Activated T-cell treated with anti-CD3 and anti-CD28 coated beads, Interleukin-2, amount 50 U/mL, for 4 hours (primary cell): Measurements from ENCODE around the gene RESP18. TPM values are rescaled to one million over a fixed set of nuclear protein-coding genes. Genes with fewer than 3 reads are reported as not detected.
"Not testable (repeated sequence)": the region's sequence is repeated elsewhere in the genome, so short reads cannot be mapped to it uniquely, and the experiment has no call there.

Experiments
- ATAC-seq, 2 donors: fragments of 200-7000 bp; cut with Tn5 transposase; one replicate each; pipeline ENCODE4 v1.10.0; 2021
- DNase-seq: peaks from one replicate; pipeline ENCODE4 v3.0.0-alpha.2; 2020
- H3K27me3 Mint-ChIP-seq: one replicate; pipeline ENCODE4 v1.8.0; 2021; ENCODE audit warnings: low read depth, mixed read lengths
- H3K36me3 Mint-ChIP-seq: one replicate; pipeline ENCODE4 v1.8.0; 2022; ENCODE audit warnings: mixed read lengths; ENCODE audit not compliant: insufficient read depth
- H3K4me1 Mint-ChIP-seq: one replicate; pipeline ENCODE4 v1.8.0; 2021; ENCODE audit warnings: low read depth, mixed read lengths
- H3K4me3 Mint-ChIP-seq: one replicate; pipeline ENCODE4 v1.8.0; 2021; ENCODE audit warnings: mild to moderate bottlenecking, moderate library complexity, mixed read lengths
- H3K9me3 Mint-ChIP-seq: one replicate; pipeline ENCODE4 v1.8.0; 2021; ENCODE audit warnings: mixed read lengths
- total RNA-seq, 3 donors: library from RNA; stranded (reverse); gene quantifications; one replicate each; pipeline ENCODE4 v1.2.1, GENCODE V29; 2021

Gene RESP18
- total RNA-seq, 3 donors from 2014 or later = not detected

- H3K4me1 Mint-ChIP-seq = peaks cover 9% of the 10 kb centered on the region
- H3K27me3 Mint-ChIP-seq = no peaks in the 10 kb centered on the region
- H3K36me3 Mint-ChIP-seq = peaks cover 2% of the 10 kb centered on the region
- DNase-seq = no peak
- H3K4me3 Mint-ChIP-seq = no peak overlapping the region
- no peak for ATAC-seq
- no peaks in the 10 kb centered on the region for H3K9me3 Mint-ChIP-seq
Observed at GRCh38 chr2:219291394-219291793, 41.1 kb downstream of the RESP18 start.

GRCh38 chr2:219290381-219291171 is 42.0 kb downstream of the RESP18 start:
- DNase-seq = no peak
- no peak for ATAC-seq
- Mint-ChIP-seq H3K9me3 (no peaks in the 10 kb centered on the region), H3K4me3 (no peak overlapping the region), H3K36me3 (peaks cover 2% of the 10 kb centered on the region), H3K4me1 (peaks cover 13% of the 10 kb centered on the region), H3K27me3 (no peaks in the 10 kb centered on the region)

- DNase-seq (no peak), ATAC-seq (no peak)
- Mint-ChIP-seq H3K27me3 (no peaks in the 10 kb centered on the region), H3K4me1 (peaks cover 11% of the 10 kb centered on the region), H3K4me3 (no peak overlapping the region), H3K9me3 (no peaks in the 10 kb centered on the region), H3K36me3 (peaks cover 4% of the 10 kb centered on the region)
Observed at GRCh38 chr2:219289537-219290361, 42.8 kb downstream of the RESP18 start.

DNA sequence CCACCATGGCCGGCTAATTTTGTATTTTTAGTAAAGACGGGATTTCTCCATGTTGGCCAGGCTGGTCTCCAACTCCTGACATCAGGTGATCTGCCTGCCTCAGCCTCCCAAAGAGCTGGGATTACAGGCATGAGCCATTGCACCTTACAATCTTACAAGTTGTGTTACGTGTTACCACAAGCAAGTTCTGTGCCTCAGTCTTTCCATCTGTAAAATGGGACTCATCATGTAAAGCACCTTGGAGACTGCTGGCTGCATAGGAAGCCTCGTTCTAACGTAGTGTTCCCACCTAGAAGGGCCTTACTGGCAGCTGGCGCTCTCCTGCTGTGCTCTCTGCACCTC is 43.4 kb downstream of the RESP18 start:
- peaks cover 7% of the 10 kb centered on the region for H3K4me1 Mint-ChIP-seq
- H3K27me3 Mint-ChIP-seq = no peaks in the 10 kb centered on the region
- DNase-seq (no peak), ATAC-seq (no peak)
- peaks cover 4% of the 10 kb centered on the region for H3K36me3 Mint-ChIP-seq
- H3K4me3 Mint-ChIP-seq = no peak overlapping the region
- H3K9me3 Mint-ChIP-seq = no peaks in the 10 kb centered on the region

GRCh38 chr2:219287580-219288265 is 44.8 kb downstream of the RESP18 start:
- Mint-ChIP-seq H3K9me3 (no peaks in the 10 kb centered on the region), H3K36me3 (peaks cover 15% of the 10 kb centered on the region), H3K4me3 (no peak overlapping the region), H3K4me1 (peaks cover 8% of the 10 kb centered on the region), H3K27me3 (no peaks in the 10 kb centered on the region)
- ATAC-seq (no peak), DNase-seq (no peak)

DNA sequence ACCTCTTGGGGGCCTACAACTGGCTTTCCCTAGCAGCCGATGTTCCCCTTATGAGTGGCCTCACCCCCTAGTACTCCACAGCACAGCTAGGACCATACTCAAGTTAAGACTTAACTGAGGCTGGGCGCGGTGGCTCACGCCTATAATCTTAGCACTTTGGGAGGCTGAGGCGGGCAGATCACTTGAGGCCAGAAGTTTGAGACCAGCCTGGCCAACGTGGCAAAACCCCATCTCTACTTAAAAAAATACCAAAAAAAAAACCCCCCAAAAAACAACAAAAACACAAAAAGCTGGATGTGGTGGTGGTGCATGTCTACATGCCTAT is 45.5 kb downstream of the RESP18 start:
- ATAC-seq, H3K27me3 Mint-ChIP-seq, H3K4me3 Mint-ChIP-seq, DNase-seq, H3K4me1 Mint-ChIP-seq, H3K9me3 Mint-ChIP-seq: not testable (repeated sequence)
- H3K36me3 Mint-ChIP-seq = peaks cover 17% of the 10 kb centered on the region

DNA sequence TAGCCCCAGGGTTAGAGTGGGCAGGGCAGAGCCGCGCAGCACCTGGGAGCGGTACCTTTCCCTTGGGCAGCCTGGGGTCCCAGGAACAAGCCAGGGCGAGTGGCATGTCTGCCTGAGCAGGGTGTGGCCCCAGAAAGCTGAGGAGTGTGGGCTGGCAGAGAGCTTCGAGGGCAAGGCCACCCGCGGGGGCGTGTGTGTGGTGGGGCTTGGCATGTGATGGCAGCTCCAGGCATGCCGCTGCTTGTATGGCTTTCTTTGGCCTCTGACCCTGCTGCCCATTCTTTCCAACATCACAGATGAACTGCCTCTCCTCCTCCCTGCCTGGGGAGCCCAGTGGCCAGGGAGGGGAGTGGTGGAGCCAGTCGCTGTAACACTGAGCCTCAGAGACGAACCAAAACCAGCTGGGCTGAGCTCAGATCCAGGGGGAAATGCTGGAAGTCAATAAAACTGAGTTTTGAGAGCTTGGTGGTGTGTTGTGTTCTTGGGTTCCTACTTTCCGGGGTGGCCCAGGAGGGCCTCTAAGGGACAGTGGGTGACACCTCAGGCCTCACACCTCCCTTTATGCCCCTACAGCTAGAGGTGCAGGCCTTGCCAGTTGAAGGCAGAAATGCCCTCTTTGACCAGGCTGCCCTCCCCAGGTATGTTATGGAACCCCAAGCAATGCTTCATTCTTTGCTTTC is 46.0 kb downstream of the RESP18 start:
- Mint-ChIP-seq H3K4me1 (peaks cover 8% of the 10 kb centered on the region), H3K36me3 (peaks cover 19% of the 10 kb centered on the region), H3K4me3 (no peak overlapping the region), H3K27me3 (no peaks in the 10 kb centered on the region), H3K9me3 (no peaks in the 10 kb centered on the region)
- ATAC-seq = no peak
- DNase-seq = no peak

DNA sequence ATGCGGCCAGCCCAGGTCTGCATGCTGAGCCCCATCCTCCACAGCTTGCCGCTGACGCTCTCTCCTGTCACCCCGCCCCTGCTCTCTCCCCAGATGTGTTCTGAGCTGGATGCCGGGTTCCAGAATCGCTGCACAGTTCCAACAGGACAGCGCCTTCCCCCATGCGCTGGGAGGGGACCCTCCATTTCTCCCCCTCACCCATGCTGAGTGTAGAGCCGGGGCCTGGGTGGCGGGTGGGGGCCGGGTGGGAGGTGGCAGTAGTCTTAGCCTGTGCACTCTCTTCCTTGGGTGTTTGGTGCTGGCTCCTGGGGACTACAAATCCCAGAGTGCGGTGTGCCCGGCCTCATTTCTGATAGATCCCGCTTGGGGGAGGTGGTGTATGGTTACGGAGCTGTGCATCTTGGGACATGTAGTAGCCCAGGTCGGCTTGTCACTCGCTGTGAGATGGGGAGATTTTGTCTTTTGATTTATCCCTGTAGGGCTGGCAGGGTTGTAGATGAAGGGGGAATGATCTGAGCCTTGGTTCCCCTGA is 46.6 kb downstream of the RESP18 start:
- H3K27me3 Mint-ChIP-seq = no peaks in the 10 kb centered on the region
- H3K4me1 Mint-ChIP-seq = peaks cover 14% of the 10 kb centered on the region
- no peak for DNase-seq
- peaks cover 24% of the 10 kb centered on the region for H3K36me3 Mint-ChIP-seq
- no peaks in the 10 kb centered on the region for H3K9me3 Mint-ChIP-seq
- ATAC-seq = no peak
- no peak overlapping the region for H3K4me3 Mint-ChIP-seq

DNA sequence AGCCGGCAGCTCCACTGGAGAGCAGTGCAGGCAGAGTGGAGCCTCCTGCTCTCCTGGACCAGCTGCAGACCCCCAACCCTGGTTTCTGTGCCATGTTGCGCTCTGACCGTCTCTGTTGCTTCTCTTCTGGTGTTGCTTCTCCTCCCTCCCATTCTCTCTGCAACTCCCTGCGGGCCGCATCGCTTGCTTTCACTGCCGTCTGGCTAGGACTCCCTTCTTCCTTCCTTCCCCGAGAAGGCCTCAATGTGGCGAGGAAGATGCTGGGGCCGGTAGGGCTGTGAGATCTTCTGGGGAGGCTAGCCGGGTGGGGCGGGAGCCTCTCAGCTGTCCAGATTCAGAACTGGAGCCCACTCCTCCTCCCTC is 47.2 kb downstream of the RESP18 start:
- ATAC-seq (no peak), DNase-seq (no peak)
- Mint-ChIP-seq H3K4me1 (peaks cover 18% of the 10 kb centered on the region), H3K36me3 (peaks cover 25% of the 10 kb centered on the region), H3K4me3 (no peak overlapping the region), H3K9me3 (no peaks in the 10 kb centered on the region), H3K27me3 (no peaks in the 10 kb centered on the region)

GRCh38 chr2:219284501-219285372 is 47.8 kb downstream of the RESP18 start:
- no peak for ATAC-seq

GRCh38 chr2:219282943-219283581 is 49.5 kb downstream of the RESP18 start:
- no peak for DNase-seq
- no peaks in the 10 kb centered on the region for H3K27me3 Mint-ChIP-seq
- no peaks in the 10 kb centered on the region for H3K9me3 Mint-ChIP-seq
- no peak overlapping the region for H3K4me3 Mint-ChIP-seq
- ATAC-seq = no peak
- peaks cover 25% of the 10 kb centered on the region for H3K36me3 Mint-ChIP-seq
- H3K4me1 Mint-ChIP-seq = peaks cover 37% of the 10 kb centered on the region

More at GRCh38 chr2:219284501-219285372, 47.8 kb downstream of the RESP18 start:
- no peak for DNase-seq
- Mint-ChIP-seq H3K36me3 (peaks cover 25% of the 10 kb centered on the region), H3K27me3 (no peaks in the 10 kb centered on the region), H3K4me1 (peaks cover 25% of the 10 kb centered on the region), H3K9me3 (no peaks in the 10 kb centered on the region), H3K4me3 (no peak overlapping the region)

DNA sequence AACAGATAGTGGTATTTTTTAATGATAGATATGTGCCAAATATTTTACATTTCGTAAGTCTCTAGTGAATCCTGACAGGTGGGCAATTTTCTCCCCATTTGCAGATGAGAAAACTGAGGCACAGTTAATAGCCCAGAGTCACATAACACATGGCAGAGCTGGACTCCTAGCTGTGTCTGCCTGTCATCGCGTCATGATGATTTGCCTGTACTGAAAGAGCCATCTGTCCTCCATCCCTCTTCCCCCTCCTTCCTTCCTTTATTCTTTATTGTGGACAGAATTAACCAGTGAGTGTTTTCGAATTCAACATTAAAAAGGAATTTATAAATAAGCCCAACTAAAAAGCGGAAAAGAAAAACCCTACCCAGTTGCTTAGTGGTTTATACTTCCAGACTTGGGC is 50.2 kb downstream of the RESP18 start:
- ATAC-seq = no peak
- Mint-ChIP-seq H3K9me3 (no peaks in the 10 kb centered on the region), H3K4me1 (peaks cover 44% of the 10 kb centered on the region), H3K27me3 (no peaks in the 10 kb centered on the region), H3K4me3 (no peak overlapping the region), H3K36me3 (peaks cover 25% of the 10 kb centered on the region)
- no peak for DNase-seq

DNA sequence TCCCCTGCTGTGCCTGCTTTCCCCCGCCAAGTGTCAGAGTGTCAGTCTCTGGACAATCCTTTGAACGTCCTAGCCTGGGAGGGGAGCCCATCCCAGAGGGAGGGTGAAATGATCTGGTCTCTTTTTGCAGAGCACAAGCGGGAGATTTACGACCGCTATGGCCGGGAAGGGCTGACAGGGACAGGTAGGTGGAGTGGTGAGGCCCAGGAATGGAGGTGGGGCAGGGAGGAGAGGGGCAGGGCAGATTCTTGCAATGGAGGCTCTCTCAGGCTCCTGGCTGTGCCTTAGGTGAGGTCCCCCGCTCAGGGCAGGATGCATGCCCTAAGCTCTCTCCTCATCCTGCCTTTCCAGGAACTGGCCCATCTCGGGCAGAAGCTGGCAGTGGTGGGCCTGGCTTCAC is 51.0 kb downstream of the RESP18 start:
- Mint-ChIP-seq H3K27me3 (no peaks in the 10 kb centered on the region), H3K4me1 (peaks cover 47% of the 10 kb centered on the region), H3K9me3 (no peaks in the 10 kb centered on the region), H3K36me3 (peaks cover 25% of the 10 kb centered on the region), H3K4me3 (no peak overlapping the region)
- DNase-seq (no peak), ATAC-seq (no peak)
